Fibroblast of lung (primary cell): Measurements from ENCODE around the gene WNT7A. TPM values are rescaled to one million over a fixed set of nuclear protein-coding genes. Genes with fewer than 3 reads are reported as not detected.

Source experiments
- DNase-seq, 2 donors: peaks; one replicate each; pipeline versions ENCODE4 v3.0.0 to v3.0.0-alpha.2; 2010; ENCODE audit warnings: low read depth in 2 of 2
- H2AFZ ChIP-seq: 2 replicates; pipeline ENCODE4 v1.5.1; 2012; ENCODE audit warnings: low read length, control low read depth, inconsistent platforms
- H3K27ac ChIP-seq: 2 replicates; pipeline ENCODE4 v1.5.1; 2011; ENCODE audit warnings: low read length, control low read depth; ENCODE audit not compliant: insufficient read depth
- H3K27me3 ChIP-seq: 2 replicates; pipeline ENCODE4 v1.5.1; 2011; ENCODE audit warnings: mild to moderate bottlenecking, low read length; ENCODE audit not compliant: control insufficient read depth, insufficient read depth
- H3K36me3 ChIP-seq: 2 replicates; pipeline ENCODE4 v1.5.1; 2011; ENCODE audit warnings: low read length; ENCODE audit not compliant: control insufficient read depth, insufficient read depth
- H3K4me1 ChIP-seq: 2 replicates; pipeline ENCODE4 v1.5.1; 2011; ENCODE audit warnings: low read length; ENCODE audit not compliant: control insufficient read depth, insufficient read depth; ENCODE audit errors: extremely low read depth
- H3K4me2 ChIP-seq: 2 replicates; pipeline ENCODE4 v1.5.1; 2011; ENCODE audit warnings: low read length, control low read depth; ENCODE audit not compliant: insufficient read depth; ENCODE audit errors: extremely low read depth
- H3K4me3 ChIP-seq, 4 experiments: fragments of 200-600 bp in 1 of 4; sonication (generic) in 1 of 4; replicated peaks in 1 of 4; 2 replicates each; pipeline ENCODE4 v1.5.1; 2011 to 2016; ENCODE audit warnings: low read length in 4 of 4, low read depth in 3 of 4, mild to moderate bottlenecking in 3 of 4, control low read depth in 2 of 4, inconsistent platforms in 1 of 4, mixed read lengths in 1 of 4; ENCODE audit not compliant: insufficient read depth in 1 of 4; ENCODE audit errors: control extremely low read depth in 1 of 4
- H3K79me2 ChIP-seq: 2 replicates; pipeline ENCODE4 v1.5.1; 2012; ENCODE audit warnings: mild to moderate bottlenecking, low read length, inconsistent platforms; ENCODE audit not compliant: control insufficient read depth, insufficient read depth
- H3K9ac ChIP-seq: 2 replicates; pipeline ENCODE4 v1.5.1; 2011; ENCODE audit warnings: mild to moderate bottlenecking, low read length, control low read depth; ENCODE audit not compliant: insufficient read depth
- H3K9me3 ChIP-seq: 2 replicates; pipeline ENCODE4 v1.5.1; 2012; ENCODE audit warnings: low read depth, low read length; ENCODE audit not compliant: control insufficient read depth, insufficient read depth
- H4K20me1 ChIP-seq: 2 replicates; pipeline ENCODE4 v1.5.1; 2011; ENCODE audit warnings: low read length; ENCODE audit not compliant: control insufficient read depth, insufficient read depth; ENCODE audit errors: extremely low read depth
- CTCF ChIP-seq, 2 donors: IDR thresholded peaks in 1 of 2; conservative IDR thresholded peaks in 1 of 2; 1 replicate in 1 of 2; 2 replicates in 1 of 2; pipeline ENCODE4 v1.5.1; 2011 to 2012; ENCODE audit warnings: low read length in 2 of 2, control low read depth in 1 of 2, inconsistent platforms in 1 of 2, low read depth in 1 of 2, mild to moderate bottlenecking in 1 of 2
- EZH2 ChIP-seq: IDR thresholded peaks from 2 replicates; pipeline ENCODE4 v1.5.1; 2012; ENCODE audit warnings: low read length, control low read depth, mild to moderate bottlenecking; ENCODE audit errors: missing control alignments
- polyA plus RNA-seq, 2 donors: library from polyadenylated mRNA; depleted of rRNA in 1 of 2; stranded (reverse) in 1 of 2; unstranded in 1 of 2; fragments of >200 nt; gene quantifications; 2 replicates each; pipeline ENCODE4 v1.2.1, GENCODE V29; 2011 to 2012; ENCODE audit warnings: missing spikeins in 1 of 2
- total RNA-seq: library from RNA; depleted of rRNA; stranded (reverse); fragments of >200 nt; gene quantifications from 2 replicates; pipeline ENCODE4 v1.2.1, GENCODE V29; 2014

The WNT7A gene
- total and polyA plus RNA-seq, 2 donors (not counting 1 experiment from before 2014, with no cell fraction given): not detected

- DNase-seq: no peak
- TF ChIP-seq EZH2 (no peak), CTCF (conservative IDR thresholded peaks at IDR 0.05 in 1 of 2, IDR thresholded peaks at IDR 0.05 in 1 of 2; ENCODE audit: low read depth in 1 of 2, low read length in 2 of 2) (no peak)
- Histone ChIP-seq H4K20me1 (no peaks in the 10 kb centered on the region), H3K4me2 (no peak overlapping the region), H3K4me3 (no peak overlapping the region), H3K9me3 (no peaks in the 10 kb centered on the region), H3K36me3 (no peaks in the 10 kb centered on the region), H3K4me1 (no peaks in the 10 kb centered on the region), H3K27me3 (peaks cover 20% of the 10 kb centered on the region), H3K79me2 (no peaks in the 10 kb centered on the region), H3K9ac (no peak overlapping the region), H3K27ac (no peak overlapping the region), H2AFZ (no peak overlapping the region)
Observed at GRCh38 chr3:13882876-13883275, 3.0 kb upstream of the WNT7A start.

- TF ChIP-seq EZH2 (no peak), CTCF (conservative IDR thresholded peaks at IDR 0.05 in 1 of 2, IDR thresholded peaks at IDR 0.05 in 1 of 2; ENCODE audit: low read depth in 1 of 2, low read length in 2 of 2) (no peak)
Observed at GRCh38 chr3:13881536-13882410, 1.9 kb upstream of the WNT7A start.

GRCh38 chr3:13880811-13881156 lies 913 bp upstream of the WNT7A start:
- H3K4me3 ChIP-seq: no peak overlapping the region
- H4K20me1 ChIP-seq: no peaks in the 10 kb centered on the region
- peaks cover 24% of the 10 kb centered on the region for H3K27me3 ChIP-seq
- no peak overlapping the region for H3K9ac ChIP-seq
- no peaks in the 10 kb centered on the region for H3K79me2 ChIP-seq
- H3K36me3 ChIP-seq: no peaks in the 10 kb centered on the region
- no peak overlapping the region for H3K27ac ChIP-seq
- DNase-seq: no peak
- H3K4me2 ChIP-seq: no peak overlapping the region
- no peak overlapping the region for H2AFZ ChIP-seq
- TF ChIP-seq EZH2 (no peak), CTCF (conservative IDR thresholded peaks at IDR 0.05 in 1 of 2, IDR thresholded peaks at IDR 0.05 in 1 of 2; ENCODE audit: low read depth in 1 of 2, low read length in 2 of 2) (no peak)
- no peaks in the 10 kb centered on the region for H3K4me1 ChIP-seq
- H3K9me3 ChIP-seq: no peaks in the 10 kb centered on the region

More at GRCh38 chr3:13881536-13882410, 1.9 kb upstream of the WNT7A start:
- no peak for DNase-seq
- Histone ChIP-seq H3K9me3 (no peaks in the 10 kb centered on the region), H3K79me2 (no peaks in the 10 kb centered on the region), H2AFZ (no peak overlapping the region), H3K27ac (no peak overlapping the region), H4K20me1 (no peaks in the 10 kb centered on the region), H3K27me3 (peaks cover 24% of the 10 kb centered on the region), H3K4me3 (no peak overlapping the region), H3K4me2 (no peak overlapping the region), H3K4me1 (no peaks in the 10 kb centered on the region), H3K36me3 (no peaks in the 10 kb centered on the region), H3K9ac (no peak overlapping the region)
